Activated CD4-positive, alpha-beta T cell treated with anti-CD3 and anti-CD28 coated beads, Interleukin-2, amount 10 ng/mL, durations not matched to agents 7 days and 5 days (primary cell): ENCODE measurements around the gene RPS6KA4. TPM values are rescaled to one million over a fixed set of nuclear protein-coding genes. Genes with fewer than 3 reads are reported as not detected.

Source experiments
- CTCF ChIA-PET: fragments of 350-600 bp; sonication (Branson Sonifier 250); formaldehyde crosslinking; loops from one replicate; lab custom pipeline; 2021; ENCODE audit warnings: antibody characterized with exemption; lab: Charles Lee
- POLR2A ChIA-PET: fragments of 350-600 bp; sonication (Branson Sonifier 250); formaldehyde crosslinking; loops from one replicate; lab custom pipeline; 2021; ENCODE audit warnings: antibody characterized with exemption; lab: Charles Lee
- DNase-seq: peaks from one replicate; pipeline ENCODE4 v3.0.0-alpha.2; 2020
- H3K27ac Mint-ChIP-seq: one replicate; pipeline ENCODE4 v1.8.0; 2021; ENCODE audit warnings: mild to moderate bottlenecking, moderate library complexity, mixed read lengths
- H3K27me3 Mint-ChIP-seq: one replicate; pipeline ENCODE4 v1.8.0; 2021; ENCODE audit warnings: mixed read lengths
- H3K36me3 Mint-ChIP-seq: one replicate; pipeline ENCODE4 v1.8.0; 2021; ENCODE audit warnings: low read depth, mixed read lengths
- H3K4me1 Mint-ChIP-seq: one replicate; pipeline ENCODE4 v1.8.0; 2021; ENCODE audit warnings: mixed read lengths
- H3K4me3 Mint-ChIP-seq: one replicate; pipeline ENCODE4 v1.8.0; 2021; ENCODE audit warnings: mild to moderate bottlenecking, moderate library complexity, mixed read lengths
- H3K9me3 Mint-ChIP-seq: one replicate; pipeline ENCODE4 v1.8.0; 2021; ENCODE audit warnings: mixed read lengths
- total RNA-seq, 2 experiments: library from RNA; stranded (reverse); gene quantifications; one replicate each; pipeline ENCODE4 v1.2.3, GENCODE V29; 2021

Gene RPS6KA4
- total RNA-seq, 2 experiments from 2014 or later, result 31.0 to 43.0 TPM

DNA sequence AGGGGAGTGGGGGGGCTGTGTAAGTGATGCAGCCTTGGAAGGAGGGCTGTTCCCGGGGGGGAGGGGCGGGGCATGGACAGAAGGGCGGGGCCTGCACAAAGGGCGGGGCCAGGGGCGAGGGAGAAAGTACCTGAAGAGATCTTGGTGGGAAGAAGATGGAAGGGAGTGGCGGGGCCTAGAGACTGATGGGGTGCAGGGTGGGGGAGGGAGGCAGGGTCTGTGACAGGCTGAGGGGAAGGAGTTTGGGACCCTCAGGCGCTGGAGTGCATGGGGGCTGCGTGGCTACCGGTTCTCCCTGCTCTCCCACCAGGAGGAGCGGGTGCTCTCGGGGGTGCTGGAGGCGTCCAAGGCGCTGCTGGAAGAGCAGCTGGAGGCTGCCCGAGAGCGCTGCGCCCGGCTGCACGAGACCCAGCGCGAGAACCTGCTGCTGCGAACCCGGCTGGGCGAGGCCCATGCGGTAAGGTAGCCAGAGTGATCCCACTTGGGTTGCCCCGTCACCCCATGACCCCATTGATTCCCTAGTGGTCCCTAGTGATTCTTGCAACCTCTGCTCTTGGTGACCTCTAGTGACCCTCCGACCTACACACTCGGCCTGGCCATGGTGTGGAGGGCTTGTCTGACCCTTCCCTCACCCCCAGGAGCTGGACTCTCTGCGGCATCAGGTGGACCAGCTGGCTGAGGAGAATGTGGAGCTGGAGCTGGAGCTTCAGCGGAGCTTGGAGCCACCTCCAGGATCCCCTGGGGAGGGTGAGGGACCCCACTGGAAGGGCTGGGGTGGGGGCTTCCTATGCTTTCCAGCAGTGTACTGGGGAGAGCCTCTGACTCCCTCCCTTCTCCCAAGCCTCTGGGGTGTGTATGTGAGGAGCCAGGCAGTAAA, 15.9 kb upstream of the RPS6KA4 start:
- ChIA-PET CTCF (interaction anchor here (0.7 to 3.5 kb wide), 12 partner anchors 8 to 400 kb away, joined by 3 to 29 read pairs (median 8); partner anchors contain the start of genes ESRRA, PRDX5, RPS6KA4 and TRMT112), POLR2A (no interaction called here)
- no peak for DNase-seq
- Mint-ChIP-seq H3K27ac (no peak overlapping the region), H3K36me3 (peaks cover 21% of the 10 kb centered on the region), H3K9me3 (no peaks in the 10 kb centered on the region), H3K4me3 (peak overlapping the region; percentile 44), H3K4me1 (peaks cover 43% of the 10 kb centered on the region), H3K27me3 (no peaks in the 10 kb centered on the region)

DNA sequence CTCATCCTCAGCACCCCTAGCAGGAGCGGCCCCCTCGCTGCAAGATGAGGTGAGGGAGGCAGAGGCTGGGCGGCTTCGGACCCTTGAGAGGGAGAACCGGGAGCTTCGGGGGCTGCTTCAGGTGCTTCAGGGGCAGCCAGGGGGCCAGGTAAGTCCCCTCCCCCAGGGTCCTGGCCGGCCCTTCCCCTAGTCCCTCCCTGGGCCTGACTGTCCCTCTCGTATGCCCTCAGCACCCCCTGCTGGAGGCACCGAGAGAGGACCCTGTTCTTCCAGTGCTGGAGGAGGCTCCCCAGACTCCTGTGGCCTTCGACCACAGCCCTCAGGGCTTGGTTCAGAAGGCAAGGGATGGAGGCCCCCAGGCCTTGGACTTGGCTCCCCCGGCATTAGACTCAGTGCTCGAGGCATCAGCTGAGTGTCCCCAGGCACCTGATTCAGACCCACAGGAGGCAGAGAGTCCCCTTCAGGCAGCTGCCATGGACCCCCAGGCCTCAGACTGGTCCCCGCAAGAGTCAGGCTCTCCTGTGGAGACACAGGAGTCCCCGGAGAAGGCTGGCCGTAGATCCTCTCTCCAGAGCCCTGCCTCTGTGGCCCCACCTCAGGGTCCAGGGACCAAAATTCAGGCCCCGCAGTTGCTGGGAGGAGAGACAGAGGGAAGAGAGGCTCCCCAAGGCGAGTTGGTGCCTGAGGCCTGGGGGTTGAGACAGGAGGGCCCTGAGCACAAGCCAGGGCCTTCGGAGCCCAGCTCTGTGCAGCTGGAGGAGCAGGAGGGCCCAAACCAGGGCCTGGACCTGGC, 15.0 kb upstream of the RPS6KA4 start:
- POLR2A ChIA-PET, result no interaction called here
- DNase-seq, result no peak

DNA sequence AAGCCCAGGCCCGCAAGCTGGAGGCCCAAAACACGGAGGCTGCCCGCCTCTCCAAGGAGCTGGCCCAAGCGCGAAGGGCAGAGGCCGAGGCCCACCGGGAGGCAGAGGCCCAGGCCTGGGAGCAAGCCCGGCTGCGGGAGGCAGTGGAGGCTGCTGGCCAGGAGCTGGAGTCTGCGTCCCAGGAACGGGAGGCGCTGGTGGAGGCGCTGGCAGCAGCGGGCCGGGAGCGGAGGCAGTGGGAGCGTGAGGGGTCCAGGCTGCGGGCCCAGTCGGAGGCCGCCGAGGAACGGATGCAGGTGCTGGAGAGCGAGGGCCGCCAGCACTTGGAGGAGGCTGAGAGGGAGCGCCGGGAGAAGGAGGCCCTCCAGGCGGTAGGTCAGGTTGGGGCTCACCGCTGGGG, 14.2 kb upstream of the RPS6KA4 start:
- no peak overlapping the region for H3K27ac Mint-ChIP-seq
- H3K27me3 Mint-ChIP-seq, result no peaks in the 10 kb centered on the region
- no peaks in the 10 kb centered on the region for H3K9me3 Mint-ChIP-seq
- POLR2A ChIA-PET, result no interaction called here
- no peak for DNase-seq
- H3K4me3 Mint-ChIP-seq, result no peak overlapping the region
- CTCF ChIA-PET, result interaction anchor here (0.9 to 3.5 kb wide), 5 partner anchors 8 to 40 kb away, joined by 3 to 15 read pairs (median 6); partner anchors contain the start of genes PRDX5 and TRMT112
- H3K4me1 Mint-ChIP-seq, result peaks cover 27% of the 10 kb centered on the region
- peaks cover 21% of the 10 kb centered on the region for H3K36me3 Mint-ChIP-seq

More for the DNA sequence above, 15.0 kb upstream of the RPS6KA4 start:
- Mint-ChIP-seq H3K4me1 (peaks cover 36% of the 10 kb centered on the region), H3K9me3 (no peaks in the 10 kb centered on the region), H3K27me3 (no peaks in the 10 kb centered on the region), H3K36me3 (peaks cover 19% of the 10 kb centered on the region), H3K4me3 (no peak overlapping the region), H3K27ac (no peak overlapping the region)
- CTCF ChIA-PET, result interaction anchor here (0.7 to 3.5 kb wide), 7 partner anchors 9 to 91 kb away, joined by 3 to 29 read pairs (median 6); partner anchors contain the start of genes PRDX5 and TRMT112

DNA sequence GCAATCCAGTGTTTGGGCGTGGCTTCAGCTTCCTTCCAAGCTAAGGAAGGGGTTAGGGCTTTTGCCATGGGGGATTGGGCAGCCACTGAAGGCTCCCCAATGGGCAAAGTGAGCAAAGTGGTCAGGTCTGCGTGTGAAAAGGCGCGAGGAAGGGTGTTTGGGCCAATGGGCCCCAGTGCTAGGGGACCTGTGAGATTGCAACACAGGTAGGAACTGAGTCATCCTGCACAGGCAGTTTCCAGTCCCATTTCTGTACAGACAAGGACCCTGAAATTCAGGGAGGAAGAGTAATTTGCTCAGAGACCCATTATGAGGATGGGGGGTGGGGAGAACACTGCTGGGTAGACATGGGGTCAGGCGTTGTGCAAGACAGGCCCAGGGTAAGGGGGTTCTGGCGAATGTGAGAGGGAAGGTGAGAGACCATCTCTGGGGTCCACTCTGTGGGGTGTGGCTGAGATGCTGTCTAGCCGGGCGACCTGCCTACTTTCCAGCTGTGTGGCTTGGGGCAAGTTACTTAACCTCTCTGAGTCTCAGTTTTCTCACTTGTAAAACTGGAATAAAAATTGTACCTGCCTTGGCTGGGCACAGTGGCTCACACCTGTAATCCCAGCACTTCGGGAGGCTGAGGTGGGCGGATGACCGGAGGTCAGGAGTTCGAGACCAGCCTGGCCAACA, 11.6 kb upstream of the RPS6KA4 start:
- POLR2A ChIA-PET, result no interaction called here
- CTCF ChIA-PET, result interaction anchor here (1.2 to 4.1 kb wide), 3 partner anchors 10 to 16 kb away, joined by 3 to 17 read pairs (median 10); no protein-coding TSS in a partner anchor

DNA sequence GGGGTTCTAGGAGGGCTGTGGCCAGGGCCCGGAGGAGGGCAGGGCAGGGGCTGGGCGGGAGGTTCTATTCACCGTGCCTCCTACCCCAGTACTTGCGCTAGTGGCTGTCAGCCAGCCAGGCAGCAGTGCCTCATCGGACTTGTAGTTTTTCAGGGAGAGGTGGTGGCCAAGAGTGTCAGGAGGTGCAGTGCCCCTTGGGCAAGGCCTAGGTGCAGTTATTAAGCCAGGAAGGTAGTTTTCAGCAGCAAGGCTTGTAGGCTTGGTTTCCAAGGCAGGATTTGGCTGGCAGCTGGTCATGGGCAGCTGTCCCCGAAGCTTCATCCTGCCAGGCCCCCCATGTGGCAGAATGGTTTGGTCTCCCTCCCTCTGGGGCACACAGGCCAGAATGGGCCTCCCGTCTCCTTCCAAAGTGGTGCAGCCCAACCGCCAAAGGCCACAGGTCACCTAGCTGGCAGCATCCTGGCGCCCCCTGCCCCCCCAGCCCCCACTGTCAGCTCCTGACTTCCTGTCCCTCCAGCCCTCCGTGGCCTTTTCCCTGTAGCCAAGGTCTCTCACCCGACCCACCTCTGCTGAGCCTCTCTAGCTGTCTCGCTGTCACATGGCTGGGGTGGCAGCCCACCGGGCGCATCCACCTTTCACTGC, 10.5 kb upstream of the RPS6KA4 start:
- H3K4me3 Mint-ChIP-seq, result no peak overlapping the region
- H3K4me1 Mint-ChIP-seq, result peaks cover 8% of the 10 kb centered on the region
- no peaks in the 10 kb centered on the region for H3K27me3 Mint-ChIP-seq
- no peak for DNase-seq
- ChIA-PET CTCF (interaction anchor here (0.8 to 4.1 kb wide), 3 partner anchors 9 to 17 kb away, joined by 3 to 17 read pairs (median 3); partner anchors contain the start of gene RPS6KA4), POLR2A (no interaction called here)
- H3K9me3 Mint-ChIP-seq, result no peaks in the 10 kb centered on the region
- peaks cover 12% of the 10 kb centered on the region for H3K36me3 Mint-ChIP-seq
- no peak overlapping the region for H3K27ac Mint-ChIP-seq

More for the DNA sequence above, 11.6 kb upstream of the RPS6KA4 start:
- Mint-ChIP-seq H3K4me3 (no peak overlapping the region), H3K27me3 (no peaks in the 10 kb centered on the region), H3K36me3 (peaks cover 14% of the 10 kb centered on the region), H3K27ac (peak overlapping the region; percentile 61), H3K9me3 (no peaks in the 10 kb centered on the region), H3K4me1 (peaks cover 11% of the 10 kb centered on the region)
- no peak for DNase-seq

DNA sequence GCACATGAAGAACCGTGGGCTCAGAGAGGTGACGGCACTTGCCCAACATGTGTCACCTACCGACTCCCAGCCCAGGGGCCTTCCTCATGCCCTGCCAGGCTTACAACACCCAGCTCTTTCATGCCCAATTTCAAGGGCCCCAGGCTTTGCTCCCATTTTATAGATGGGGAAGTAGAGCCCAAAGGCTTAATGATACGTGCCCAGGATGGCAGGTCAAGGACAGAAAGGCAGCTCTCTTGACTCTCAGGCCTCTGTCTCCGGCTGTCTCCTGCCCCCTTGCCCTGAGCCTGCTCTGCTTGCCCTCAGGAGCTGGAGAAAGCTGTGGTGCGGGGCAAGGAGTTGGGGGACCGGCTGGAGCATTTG, 10.0 kb upstream of the RPS6KA4 start:
- no peaks in the 10 kb centered on the region for H3K9me3 Mint-ChIP-seq
- H3K4me1 Mint-ChIP-seq, result peaks cover 8% of the 10 kb centered on the region
- ChIA-PET POLR2A (no interaction called here), CTCF (interaction anchor here (0.8 to 4.1 kb wide), 2 partner anchors 8 to 10 kb away, joined by 3 to 17 read pairs; partner anchors contain the start of gene RPS6KA4)
- H3K27ac Mint-ChIP-seq, result no peak overlapping the region
- H3K36me3 Mint-ChIP-seq, result peaks cover 12% of the 10 kb centered on the region
- H3K27me3 Mint-ChIP-seq, result no peaks in the 10 kb centered on the region
- H3K4me3 Mint-ChIP-seq, result no peak overlapping the region
- DNase-seq, result no peak

DNA sequence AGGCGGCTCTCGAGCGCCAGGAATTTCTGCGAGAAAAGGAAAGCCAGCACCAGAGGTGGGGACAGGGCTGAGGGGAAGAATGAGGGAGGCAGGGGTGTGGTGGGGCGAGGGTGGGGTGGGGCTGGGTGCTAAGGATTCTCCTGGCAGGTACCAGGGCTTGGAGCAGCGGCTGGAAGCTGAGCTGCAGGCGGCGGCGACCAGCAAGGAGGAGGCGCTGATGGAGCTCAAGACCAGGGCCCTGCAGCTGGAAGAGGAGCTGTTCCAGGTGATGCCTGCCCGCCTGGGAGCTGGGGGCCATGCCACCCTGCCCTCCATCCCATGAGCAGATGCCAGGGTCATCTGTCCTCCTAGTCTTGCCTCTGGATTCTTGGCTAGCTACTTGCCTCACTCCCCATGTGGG, 9.6 kb upstream of the RPS6KA4 start:
- H3K4me1 Mint-ChIP-seq, result peaks cover 8% of the 10 kb centered on the region
- no peak for DNase-seq
- no peaks in the 10 kb centered on the region for H3K27me3 Mint-ChIP-seq
- POLR2A ChIA-PET, result no interaction called here
- H3K27ac Mint-ChIP-seq, result no peak overlapping the region
- CTCF ChIA-PET, result interaction anchor here (0.8 to 2.1 kb wide), 3 partner anchors 10 to 28 kb away, joined by 3 to 8 read pairs (median 4); partner anchors contain the start of gene RPS6KA4
- no peak overlapping the region for H3K4me3 Mint-ChIP-seq
- H3K9me3 Mint-ChIP-seq, result no peaks in the 10 kb centered on the region
- H3K36me3 Mint-ChIP-seq, result peaks cover 12% of the 10 kb centered on the region

DNA sequence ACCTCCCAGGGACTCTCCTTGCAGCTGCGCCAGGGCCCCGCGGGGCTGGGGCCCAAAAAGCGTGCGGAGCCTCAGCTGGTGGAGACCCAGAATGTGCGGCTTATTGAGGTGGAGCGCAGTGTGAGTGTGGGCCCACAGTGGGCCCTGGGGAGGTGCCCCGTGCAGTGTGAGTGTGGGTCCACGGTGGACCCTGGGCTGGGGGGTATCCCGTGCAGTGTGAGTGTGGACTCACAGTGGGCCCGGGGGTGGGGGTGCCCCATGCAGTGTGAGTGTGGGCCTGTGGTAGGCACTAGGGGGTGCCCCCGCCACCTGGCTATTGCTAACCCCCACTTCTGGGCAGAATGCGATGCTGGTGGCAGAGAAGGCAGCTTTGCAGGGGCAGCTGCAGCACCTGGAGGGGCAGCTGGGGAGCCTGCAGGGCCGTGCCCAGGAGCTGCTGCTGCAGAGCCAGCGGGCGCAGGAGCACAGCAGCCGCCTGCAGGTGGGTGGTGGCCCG, 7.8 kb upstream of the RPS6KA4 start:
- CTCF ChIA-PET, result interaction anchor here (0.6 to 2.1 kb wide), 4 partner anchors 9 to 536 kb away, joined by 3 to 8 read pairs (median 4); partner anchors contain the start of gene RPS6KA4
- H3K4me1 Mint-ChIP-seq, result peaks cover 7% of the 10 kb centered on the region
- no peak overlapping the region for H3K4me3 Mint-ChIP-seq
- no peaks in the 10 kb centered on the region for H3K27me3 Mint-ChIP-seq
- no peaks in the 10 kb centered on the region for H3K9me3 Mint-ChIP-seq
- H3K27ac Mint-ChIP-seq, result no peak overlapping the region
- POLR2A ChIA-PET, result no interaction called here
- H3K36me3 Mint-ChIP-seq, result peaks cover 9% of the 10 kb centered on the region
- no peak for DNase-seq

DNA sequence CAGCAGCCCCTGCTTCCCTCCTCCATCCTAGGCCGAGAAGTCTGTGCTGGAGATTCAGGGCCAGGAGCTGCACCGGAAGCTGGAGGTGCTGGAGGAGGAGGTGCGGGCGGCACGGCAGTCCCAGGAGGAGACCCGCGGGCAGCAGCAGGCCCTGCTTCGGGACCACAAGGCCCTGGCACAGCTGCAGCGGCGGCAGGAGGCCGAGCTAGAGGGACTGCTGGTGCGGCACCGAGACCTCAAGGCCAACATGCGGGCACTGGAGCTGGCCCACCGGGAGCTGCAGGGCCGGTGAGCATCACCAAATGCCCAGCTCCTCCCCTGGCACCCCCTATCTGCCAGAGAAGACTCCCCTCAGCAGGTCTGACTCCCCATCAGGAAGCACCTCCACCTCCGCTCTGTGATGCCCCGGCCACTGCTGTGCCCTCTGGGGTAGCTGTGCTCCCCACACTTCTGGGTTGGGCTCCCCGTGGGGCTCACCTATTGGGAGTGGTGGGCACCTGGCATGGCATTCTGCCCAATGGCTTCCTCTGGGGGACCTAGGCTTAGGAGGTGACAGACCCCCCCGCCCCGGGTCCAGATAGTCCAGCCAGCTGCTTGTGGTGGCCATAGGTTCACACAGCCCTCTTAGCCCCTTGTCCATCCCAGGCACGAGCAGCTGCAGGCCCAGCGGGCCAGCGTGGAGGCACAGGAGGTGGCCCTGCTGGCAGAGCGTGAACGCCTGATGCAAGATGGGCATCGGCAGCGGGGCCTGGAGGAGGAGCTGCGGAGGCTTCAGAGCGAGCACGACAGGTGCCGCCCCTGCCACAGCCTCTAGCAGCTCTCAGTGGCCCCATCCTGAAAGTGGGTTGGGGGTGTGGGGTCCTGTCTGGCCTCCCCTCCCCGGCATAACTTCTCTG, 6.6 kb upstream of the RPS6KA4 start:
- Mint-ChIP-seq H3K9me3 (no peaks in the 10 kb centered on the region), H3K27me3 (no peaks in the 10 kb centered on the region), H3K36me3 (peaks cover 7% of the 10 kb centered on the region), H3K4me3 (no peak overlapping the region), H3K27ac (no peak overlapping the region), H3K4me1 (peaks cover 12% of the 10 kb centered on the region)
- ChIA-PET POLR2A (no interaction called here), CTCF (interaction anchor here (1.0 to 1.3 kb wide), 3 partner anchors 8 to 47 kb away, joined by 3 to 4 read pairs (median 3); partner anchors contain the start of genes ESRRA, PRDX5 and TRMT112)
- no peak for DNase-seq

DNA sequence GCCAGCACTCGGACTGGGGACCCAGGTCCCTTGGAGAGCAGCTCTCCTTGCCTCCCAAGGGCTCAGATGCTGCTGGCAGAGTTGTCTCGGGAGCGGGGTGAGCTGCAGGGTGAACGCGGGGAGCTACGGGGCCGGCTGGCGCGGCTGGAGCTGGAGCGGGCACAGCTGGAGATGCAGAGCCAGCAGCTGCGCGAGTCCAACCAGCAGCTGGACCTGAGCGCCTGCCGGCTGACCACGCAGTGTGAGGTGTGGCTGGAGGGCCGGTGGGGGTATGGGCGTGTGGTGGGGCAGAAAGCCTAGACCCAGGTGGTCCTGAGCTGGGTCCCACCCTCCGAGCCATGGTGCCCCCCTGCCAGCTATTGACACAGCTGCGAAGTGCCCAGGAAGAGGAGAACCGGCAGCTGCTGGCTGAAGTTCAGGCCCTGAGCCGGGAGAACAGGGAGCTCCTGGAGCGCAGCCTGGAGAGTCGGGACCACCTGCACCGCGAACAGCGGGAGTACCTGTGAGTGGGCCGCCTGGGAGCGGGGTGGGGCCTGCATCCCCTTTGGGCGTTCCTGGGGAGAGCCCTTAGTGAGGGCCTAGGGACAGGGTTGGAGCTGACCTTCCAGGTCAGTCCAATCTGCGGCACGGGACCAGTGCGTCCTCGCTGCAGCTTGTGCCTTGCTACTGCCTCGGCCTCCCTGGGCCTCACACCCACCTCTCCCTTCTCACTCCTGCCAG, 5.8 kb upstream of the RPS6KA4 start:
- CTCF ChIA-PET, result interaction anchor here (1.0 to 2.8 kb wide), 5 partner anchors 9 to 48 kb away, joined by 3 to 15 read pairs (median 4); partner anchors contain the start of genes ESRRA, PRDX5 and TRMT112
- Mint-ChIP-seq H3K36me3 (peaks cover 7% of the 10 kb centered on the region), H3K9me3 (no peaks in the 10 kb centered on the region), H3K27me3 (no peaks in the 10 kb centered on the region), H3K27ac (no peak overlapping the region), H3K4me3 (no peak overlapping the region), H3K4me1 (peaks cover 21% of the 10 kb centered on the region)
- POLR2A ChIA-PET, result no interaction called here
- DNase-seq, result no peak
